Caco-2 (cell line): ENCODE data around the gene ABCC4. TPM values are rescaled to one million over a fixed set of nuclear protein-coding genes. Genes with fewer than 3 reads are reported as not detected.

Experiments used
- BruUV-seq: library from RNA; stranded (reverse); fragments of 400-500 nt; replicated peaks from 2 replicates; lab custom pipeline; 2021; lab: Mats Ljungman, UMichigan
- CTCF ChIA-PET: fragments of 300-600 bp; sonication (Branson Sonifier 250); formaldehyde crosslinking; loops from one replicate; lab custom pipeline; 2022; ENCODE audit warnings: antibody characterized with exemption; lab: Charles Lee
- POLR2A ChIA-PET: fragments of 300-600 bp; sonication (Branson Sonifier 250); formaldehyde crosslinking; loops from one replicate; lab custom pipeline; 2022; ENCODE audit warnings: antibody characterized with exemption; lab: Charles Lee
- DNase-seq, 2 experiments: peaks; one replicate each; pipeline versions ENCODE4 v3.0.0 to v3.0.0-alpha.2; 2020 to 2022
- H3K27me3 ChIP-seq: replicated peaks from 2 replicates; pipeline ENCODE4 v1.6.0; 2011; ENCODE audit warnings: low read length; ENCODE audit not compliant: control insufficient read depth, insufficient read depth
- H3K36me3 ChIP-seq: 2 replicates; pipeline ENCODE4 v1.5.1; 2011; ENCODE audit warnings: low read length; ENCODE audit not compliant: control insufficient read depth, insufficient read depth
- H3K4me1 ChIP-seq: fragments of 250-450 bp; sonication (Bioruptor Pico); 2 replicates; pipeline ENCODE4 v1.5.1; 2020; ENCODE audit warnings: mild to moderate bottlenecking
- H3K4me3 ChIP-seq: 2 replicates; pipeline ENCODE4 v1.5.1; 2011; ENCODE audit warnings: low read depth, mild to moderate bottlenecking, control low read depth, low read length
- H3K9me3 ChIP-seq: fragments of 250-450 bp; sonication (Bioruptor Pico); 2 replicates; pipeline ENCODE4 v1.5.1; 2020; ENCODE audit warnings: mild to moderate bottlenecking, moderate library complexity
- H3K27ac Mint-ChIP-seq: one replicate; pipeline ENCODE4 v1.8.0; 2022; ENCODE audit warnings: mixed read lengths; ENCODE audit not compliant: unreplicated experiment
- H3K27me3 Mint-ChIP-seq: one replicate; pipeline ENCODE4 v1.8.0; 2022; ENCODE audit warnings: mixed read lengths; ENCODE audit not compliant: insufficient read depth, unreplicated experiment
- H3K36me3 Mint-ChIP-seq: one replicate; pipeline ENCODE4 v1.8.0; 2022; ENCODE audit warnings: mild to moderate bottlenecking, mixed read lengths; ENCODE audit not compliant: insufficient read depth, unreplicated experiment
- H3K4me1 Mint-ChIP-seq: one replicate; pipeline ENCODE4 v1.8.0; 2022; ENCODE audit warnings: low read depth, mixed read lengths; ENCODE audit not compliant: unreplicated experiment
- H3K4me3 Mint-ChIP-seq: one replicate; pipeline ENCODE4 v1.8.0; 2022; ENCODE audit warnings: mild to moderate bottlenecking, moderate library complexity, mixed read lengths; ENCODE audit not compliant: unreplicated experiment
- H3K9me3 Mint-ChIP-seq: one replicate; pipeline ENCODE4 v1.8.0; 2022; ENCODE audit warnings: mixed read lengths; ENCODE audit not compliant: unreplicated experiment
- intact Hi-C: fragments of 100-400 bp; cut with micrococcal nuclease; formaldehyde crosslinking; loops from one replicate; pipeline ENCODE4 v1.10.0; 2022; ENCODE audit not compliant: unreplicated experiment
- total RNA-seq: library from RNA; stranded (reverse); gene quantifications from 2 replicates; pipeline ENCODE4 v1.2.3, GENCODE V29; 2022
- TF ChIP-seq, protein P1 (sequence below), 2 experiments: fragments of 200-600 bp in 1 of 2; IDR thresholded peaks; 1 replicate in 1 of 2; 2 replicates in 1 of 2; pipeline versions ENCODE4 v1.5.1 to v1.8.0; 2011 to 2022; ENCODE audit warnings: antibody characterized with exemption in 1 of 2, control low read depth in 1 of 2, inconsistent platforms in 1 of 2, low read depth in 1 of 2, low read length in 1 of 2, mild to moderate bottlenecking in 1 of 2, moderate library complexity in 1 of 2; ENCODE audit not compliant: insufficient read depth in 1 of 2, severe bottlenecking in 1 of 2, unreplicated experiment in 1 of 2

The ABCC4 gene
- total RNA-seq, 1 experiment from 2014 or later = 51.9 TPM

DNA sequence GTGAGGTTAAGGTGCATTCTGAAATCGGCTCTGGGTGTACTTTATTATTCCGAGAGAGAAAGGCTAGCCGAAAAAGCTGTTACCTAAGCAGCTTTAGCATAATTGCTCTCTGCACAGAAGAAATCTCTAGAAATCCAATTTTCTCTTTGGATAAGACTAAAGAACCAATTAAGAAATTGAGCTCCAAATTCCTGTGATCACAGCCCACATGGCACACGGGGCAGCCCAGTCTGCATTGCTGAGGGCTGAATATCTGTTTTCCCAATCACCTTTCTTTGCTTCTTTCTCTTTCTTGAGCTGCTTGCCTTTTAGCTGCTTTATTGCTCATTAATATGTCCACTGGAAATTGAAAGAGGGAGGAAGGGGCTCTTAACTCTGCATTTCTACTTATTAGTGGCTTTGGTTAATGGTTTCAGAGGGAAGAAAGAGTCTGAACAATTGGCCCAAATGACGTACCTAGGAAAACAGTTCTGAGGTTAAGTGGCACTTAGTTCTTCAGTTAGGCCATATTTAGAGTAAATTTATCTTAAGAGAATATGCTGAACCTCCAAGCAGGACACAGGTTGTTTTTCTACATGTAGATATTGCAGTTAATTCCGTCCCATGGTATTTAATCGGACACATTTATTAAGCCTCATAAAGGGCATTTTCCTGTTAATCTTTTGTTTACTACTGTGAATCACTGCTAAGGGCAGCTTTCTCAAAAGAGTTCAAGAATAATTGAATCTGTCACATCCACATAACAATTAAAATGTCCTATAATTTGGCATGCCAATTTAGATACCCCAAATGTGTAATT is 265.7 kb downstream of the ABCC4 start:
- TF ChIP-seq, protein P1, sequence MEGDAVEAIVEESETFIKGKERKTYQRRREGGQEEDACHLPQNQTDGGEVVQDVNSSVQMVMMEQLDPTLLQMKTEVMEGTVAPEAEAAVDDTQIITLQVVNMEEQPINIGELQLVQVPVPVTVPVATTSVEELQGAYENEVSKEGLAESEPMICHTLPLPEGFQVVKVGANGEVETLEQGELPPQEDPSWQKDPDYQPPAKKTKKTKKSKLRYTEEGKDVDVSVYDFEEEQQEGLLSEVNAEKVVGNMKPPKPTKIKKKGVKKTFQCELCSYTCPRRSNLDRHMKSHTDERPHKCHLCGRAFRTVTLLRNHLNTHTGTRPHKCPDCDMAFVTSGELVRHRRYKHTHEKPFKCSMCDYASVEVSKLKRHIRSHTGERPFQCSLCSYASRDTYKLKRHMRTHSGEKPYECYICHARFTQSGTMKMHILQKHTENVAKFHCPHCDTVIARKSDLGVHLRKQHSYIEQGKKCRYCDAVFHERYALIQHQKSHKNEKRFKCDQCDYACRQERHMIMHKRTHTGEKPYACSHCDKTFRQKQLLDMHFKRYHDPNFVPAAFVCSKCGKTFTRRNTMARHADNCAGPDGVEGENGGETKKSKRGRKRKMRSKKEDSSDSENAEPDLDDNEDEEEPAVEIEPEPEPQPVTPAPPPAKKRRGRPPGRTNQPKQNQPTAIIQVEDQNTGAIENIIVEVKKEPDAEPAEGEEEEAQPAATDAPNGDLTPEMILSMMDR (IDR thresholded peaks at IDR 0.05; ENCODE audit: insufficient read depth in 1 of 2, low read depth in 1 of 2, low read length in 1 of 2, severe bottlenecking in 1 of 2, unreplicated experiment in 1 of 2) = no peak
- intact Hi-C loops = no loop called here
- no peak for DNase-seq
- H3K9me3 ChIP-seq = no peaks in the 10 kb centered on the region
- H3K36me3 ChIP-seq = peaks cover 1% of the 10 kb centered on the region; the same call in 1 of the 2 replicates
- H3K4me1 ChIP-seq = no peaks in the 10 kb centered on the region
- Mint-ChIP-seq H3K4me3 (no peak overlapping the region), H3K27me3 (no peaks in the 10 kb centered on the region), H3K36me3 (peaks cover 33% of the 10 kb centered on the region), H3K9me3 (no peaks in the 10 kb centered on the region), H3K4me1 (no peaks in the 10 kb centered on the region), H3K27ac (no peak overlapping the region)
- POLR2A ChIA-PET = no interaction called here
- H3K27me3 ChIP-seq = no peaks in the 10 kb centered on the region
- H3K4me3 ChIP-seq = no peak overlapping the region
- no TSS peak for BruUV-seq
- CTCF ChIA-PET = no interaction called here

DNA sequence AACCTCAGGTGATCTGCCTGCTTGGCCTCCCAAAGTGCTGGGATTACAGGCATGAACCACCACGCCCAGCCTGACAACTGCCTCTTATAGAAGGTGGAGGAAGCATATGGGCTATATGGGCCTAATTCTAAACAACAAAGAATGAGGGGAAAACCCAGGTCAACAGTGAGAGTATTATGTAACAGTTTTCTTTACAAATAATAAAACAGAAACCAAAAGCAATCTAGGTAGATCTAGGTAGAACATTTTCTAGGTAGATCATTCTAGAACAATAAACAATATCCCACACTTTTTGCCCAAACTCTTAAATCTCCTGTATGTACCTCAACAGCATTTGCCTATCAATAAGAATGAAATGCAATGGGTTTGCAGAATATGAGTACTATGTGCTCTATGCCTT is 267.4 kb downstream of the ABCC4 start:
- H3K4me1 ChIP-seq = no peaks in the 10 kb centered on the region
- intact Hi-C loops = no loop called here
- H3K4me3 ChIP-seq = no peak overlapping the region
- H3K36me3 ChIP-seq = peaks cover 1% of the 10 kb centered on the region; the same call in 1 of the 2 replicates
- H3K9me3 Mint-ChIP-seq = no peaks in the 10 kb centered on the region
- H3K27me3 Mint-ChIP-seq = no peaks in the 10 kb centered on the region
- no peak overlapping the region for H3K4me3 Mint-ChIP-seq
- no peaks in the 10 kb centered on the region for H3K9me3 ChIP-seq
- CTCF ChIA-PET = no interaction called here
- DNase-seq = no peak
- no TSS peak for BruUV-seq
- peaks cover 26% of the 10 kb centered on the region for H3K36me3 Mint-ChIP-seq
- POLR2A ChIA-PET = no interaction called here
- TF ChIP-seq, protein P1 (IDR thresholded peaks at IDR 0.05; ENCODE audit: insufficient read depth in 1 of 2, low read depth in 1 of 2, low read length in 1 of 2, severe bottlenecking in 1 of 2, unreplicated experiment in 1 of 2) = no peak
- H3K4me1 Mint-ChIP-seq = no peaks in the 10 kb centered on the region
- no peaks in the 10 kb centered on the region for H3K27me3 ChIP-seq
- no peak overlapping the region for H3K27ac Mint-ChIP-seq

DNA sequence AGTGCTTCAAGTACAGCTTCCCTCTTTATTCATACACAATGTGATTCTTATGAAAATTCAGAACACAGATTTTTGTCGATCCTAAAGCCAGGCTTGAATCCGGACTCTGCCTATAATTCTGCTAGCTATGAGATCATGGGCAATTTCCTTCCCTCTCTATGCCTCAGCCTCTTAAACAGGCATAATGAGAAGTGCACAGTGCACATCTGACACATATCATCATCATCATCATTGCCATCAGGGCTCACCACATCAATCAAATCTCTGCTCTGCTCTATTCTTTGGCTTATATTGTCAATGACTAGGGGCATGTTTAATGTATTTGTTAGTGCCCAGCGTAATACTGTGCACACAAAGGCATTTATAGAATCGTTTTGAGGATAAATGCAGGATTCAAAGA is 269.1 kb downstream of the ABCC4 start:
- Histone ChIP-seq H3K4me3 (no peak overlapping the region), H3K27me3 (no peaks in the 10 kb centered on the region), H3K36me3 (no peaks in the 10 kb centered on the region; the same call in 1 of the 2 replicates), H3K4me1 (no peaks in the 10 kb centered on the region), H3K9me3 (no peaks in the 10 kb centered on the region; the same call in 1 of the 2 replicates)
- POLR2A ChIA-PET = no interaction called here
- CTCF ChIA-PET = no interaction called here
- Mint-ChIP-seq H3K27ac (no peak overlapping the region), H3K36me3 (peaks cover 14% of the 10 kb centered on the region), H3K9me3 (no peaks in the 10 kb centered on the region), H3K4me1 (no peaks in the 10 kb centered on the region), H3K27me3 (no peaks in the 10 kb centered on the region), H3K4me3 (no peak overlapping the region)
- DNase-seq = no peak
- no TSS peak for BruUV-seq
- intact Hi-C loops = no loop called here
- TF ChIP-seq, protein P1 (IDR thresholded peaks at IDR 0.05; ENCODE audit: insufficient read depth in 1 of 2, low read depth in 1 of 2, low read length in 1 of 2, severe bottlenecking in 1 of 2, unreplicated experiment in 1 of 2) = no peak
